EL (cell line): Measurements from ENCODE around the gene FYCO1.

Experiments used
- DNase-seq: peaks from one replicate; pipeline ENCODE4 v3.0.0-alpha.2; 2016

The FYCO1 gene

GRCh38 chr3:45940004-45940780 is 55.4 kb downstream of the FYCO1 start:
- DNase-seq: no peak

- DNase-seq: no peak
Measured at GRCh38 chr3:45939341-45939771, 56.3 kb downstream of the FYCO1 start.

- peak; percentile 86 for DNase-seq
Measured at GRCh38 chr3:45938864-45939263, 56.8 kb downstream of the FYCO1 start.

GRCh38 chr3:45938043-45938435 is 57.6 kb downstream of the FYCO1 start:
- no peak for DNase-seq

- no peak for DNase-seq
Measured at GRCh38 chr3:45937206-45938042, 58.2 kb downstream of the FYCO1 start.

GRCh38 chr3:45936261-45936660 is 59.4 kb downstream of the FYCO1 start:
- no peak for DNase-seq

- no peak for DNase-seq
Measured at GRCh38 chr3:45933591-45933990, 62.0 kb downstream of the FYCO1 start.

- DNase-seq: no peak
Measured at GRCh38 chr3:45932112-45932511, 63.5 kb downstream of the FYCO1 start.

GRCh38 chr3:45931496-45931895 is 64.1 kb downstream of the FYCO1 start:
- DNase-seq: no peak

- DNase-seq: peak; percentile 48
Measured at GRCh38 chr3:45929042-45929679, 66.5 kb downstream of the FYCO1 start.

GRCh38 chr3:45927881-45928280 is 67.7 kb downstream of the FYCO1 start:
- peak; percentile 63 for DNase-seq

GRCh38 chr3:45923755-45924154 is 71.9 kb downstream of the FYCO1 start:
- DNase-seq: peak; percentile 60

GRCh38 chr3:45922950-45923590 is 72.6 kb downstream of the FYCO1 start:
- DNase-seq: no peak

GRCh38 chr3:45922039-45922326 is 73.6 kb downstream of the FYCO1 start:
- no peak for DNase-seq

GRCh38 chr3:45921158-45922038 is 74.2 kb downstream of the FYCO1 start:
- DNase-seq: no peak

- DNase-seq: no peak
Measured at GRCh38 chr3:45917146-45917898, 78.3 kb downstream of the FYCO1 start.

GRCh38 chr3:45915518-45916231 is 79.9 kb downstream of the FYCO1 start:
- peak; percentile 88 for DNase-seq

- no peak for DNase-seq
Measured at GRCh38 chr3:45915059-45915439, 80.6 kb downstream of the FYCO1 start.

GRCh38 chr3:45914362-45915058 is 81.1 kb downstream of the FYCO1 start:
- no peak for DNase-seq

GRCh38 chr3:45912435-45912834 is 83.2 kb downstream of the FYCO1 start:
- DNase-seq: no peak
